ENCODE results near the gene IFT20. TPM values are rescaled to one million over a fixed set of nuclear protein-coding genes. Genes with fewer than 3 reads are reported as not detected.

IFT20 gene
- total RNA-seq, 4 donors from 2014 or later = 22.6 to 40.8 (median 26.7) TPM

DNA sequence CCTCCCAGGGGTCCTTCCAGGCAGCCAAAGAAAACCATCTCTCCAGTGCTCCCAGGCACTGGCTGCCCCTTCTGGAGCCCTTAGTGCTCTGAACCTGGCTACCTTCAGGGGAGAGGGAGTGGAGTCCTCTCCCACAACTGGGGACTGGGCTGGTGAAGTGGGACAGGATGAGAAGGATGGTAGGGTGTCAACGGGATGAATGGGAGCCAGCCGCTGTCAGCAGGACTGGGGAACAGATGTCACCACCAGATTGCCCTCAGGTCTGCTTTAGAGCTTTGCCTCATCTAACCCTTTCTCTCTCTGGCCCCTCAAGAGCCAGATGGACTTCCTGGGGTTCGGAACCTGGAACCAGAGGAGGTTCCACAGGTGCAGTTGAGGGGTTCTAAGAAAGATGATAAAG, 30.2 kb upstream of the IFT20 start:
- intact Hi-C loops (cut with DNase I; ENCODE audit: low total_unique reads) = no loop called here
- WGBS, 2 donors = 80 to 88% methylated on average over 3 of the region's 3 CpGs

DNA sequence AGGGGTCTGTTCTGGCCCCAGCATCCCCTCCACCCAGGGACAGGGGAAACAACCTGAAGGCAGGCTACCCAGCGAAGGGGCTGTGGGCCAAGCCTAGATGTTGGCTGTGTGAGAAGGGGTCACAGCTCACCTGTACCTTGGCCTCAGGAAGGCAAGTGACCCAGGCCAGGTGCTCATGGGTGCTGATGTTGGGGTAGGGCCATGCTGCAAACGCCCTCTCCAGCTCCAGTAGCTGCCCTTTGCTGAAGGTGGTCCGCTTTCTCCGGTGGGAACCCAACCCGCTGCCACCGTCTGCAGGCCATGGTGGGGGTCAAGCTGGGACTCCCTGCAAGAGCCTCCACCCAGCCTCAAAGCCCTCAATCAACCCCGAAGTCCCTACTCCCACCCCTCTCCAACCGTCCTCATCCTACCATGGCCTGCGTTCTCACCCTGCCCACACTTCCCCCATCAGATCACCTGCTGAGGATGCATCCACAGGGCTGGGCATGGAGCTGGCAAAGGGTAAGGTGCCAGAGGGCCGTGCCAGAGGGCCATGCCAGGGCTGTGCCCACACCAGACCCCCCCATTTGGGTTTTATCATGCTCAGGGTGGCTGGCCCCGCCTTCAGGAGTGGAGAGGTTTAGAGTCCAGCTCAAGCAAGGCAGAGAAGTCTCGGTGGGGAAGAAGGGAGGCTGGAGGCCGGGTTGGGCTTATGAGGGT, 29.5 kb upstream of the IFT20 start, which contains the start of gene SEBOX:
SEBOX (minus strand) TSS at position 535 of the 699 bp plus-strand sequence; CDS start at position 487, 48 bp downstream.
- H3K4me3 ChIP-seq (ENCODE audit: low read depth, poor library complexity, severe bottlenecking) = no peak within 1 kb of the TSS
- intact Hi-C loops (cut with DNase I; ENCODE audit: low total_unique reads) = no loop called here
- no peak for TF ChIP-seq POLR2A (IDR thresholded peaks at IDR 0.05)
- TF ChIP-seq, protein P1, sequence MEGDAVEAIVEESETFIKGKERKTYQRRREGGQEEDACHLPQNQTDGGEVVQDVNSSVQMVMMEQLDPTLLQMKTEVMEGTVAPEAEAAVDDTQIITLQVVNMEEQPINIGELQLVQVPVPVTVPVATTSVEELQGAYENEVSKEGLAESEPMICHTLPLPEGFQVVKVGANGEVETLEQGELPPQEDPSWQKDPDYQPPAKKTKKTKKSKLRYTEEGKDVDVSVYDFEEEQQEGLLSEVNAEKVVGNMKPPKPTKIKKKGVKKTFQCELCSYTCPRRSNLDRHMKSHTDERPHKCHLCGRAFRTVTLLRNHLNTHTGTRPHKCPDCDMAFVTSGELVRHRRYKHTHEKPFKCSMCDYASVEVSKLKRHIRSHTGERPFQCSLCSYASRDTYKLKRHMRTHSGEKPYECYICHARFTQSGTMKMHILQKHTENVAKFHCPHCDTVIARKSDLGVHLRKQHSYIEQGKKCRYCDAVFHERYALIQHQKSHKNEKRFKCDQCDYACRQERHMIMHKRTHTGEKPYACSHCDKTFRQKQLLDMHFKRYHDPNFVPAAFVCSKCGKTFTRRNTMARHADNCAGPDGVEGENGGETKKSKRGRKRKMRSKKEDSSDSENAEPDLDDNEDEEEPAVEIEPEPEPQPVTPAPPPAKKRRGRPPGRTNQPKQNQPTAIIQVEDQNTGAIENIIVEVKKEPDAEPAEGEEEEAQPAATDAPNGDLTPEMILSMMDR (IDR thresholded peaks at IDR 0.05) = no peak
- no peak for DNase-seq (ENCODE audit: low spot score in 2 of 2)
- WGBS, 2 donors = 87 to 90% methylated on average over 12 to 13 of the region's 13 CpGs

More for the DNA sequence above, 30.2 kb upstream of the IFT20 start:
- DNase-seq (ENCODE audit: low spot score in 2 of 2) = no peak
- no peak overlapping the region for H3K4me3 ChIP-seq (ENCODE audit: low read depth, poor library complexity, severe bottlenecking)
- TF ChIP-seq, protein P1 (IDR thresholded peaks at IDR 0.05) = no peak
- TF ChIP-seq POLR2A (IDR thresholded peaks at IDR 0.05) = no peak

DNA sequence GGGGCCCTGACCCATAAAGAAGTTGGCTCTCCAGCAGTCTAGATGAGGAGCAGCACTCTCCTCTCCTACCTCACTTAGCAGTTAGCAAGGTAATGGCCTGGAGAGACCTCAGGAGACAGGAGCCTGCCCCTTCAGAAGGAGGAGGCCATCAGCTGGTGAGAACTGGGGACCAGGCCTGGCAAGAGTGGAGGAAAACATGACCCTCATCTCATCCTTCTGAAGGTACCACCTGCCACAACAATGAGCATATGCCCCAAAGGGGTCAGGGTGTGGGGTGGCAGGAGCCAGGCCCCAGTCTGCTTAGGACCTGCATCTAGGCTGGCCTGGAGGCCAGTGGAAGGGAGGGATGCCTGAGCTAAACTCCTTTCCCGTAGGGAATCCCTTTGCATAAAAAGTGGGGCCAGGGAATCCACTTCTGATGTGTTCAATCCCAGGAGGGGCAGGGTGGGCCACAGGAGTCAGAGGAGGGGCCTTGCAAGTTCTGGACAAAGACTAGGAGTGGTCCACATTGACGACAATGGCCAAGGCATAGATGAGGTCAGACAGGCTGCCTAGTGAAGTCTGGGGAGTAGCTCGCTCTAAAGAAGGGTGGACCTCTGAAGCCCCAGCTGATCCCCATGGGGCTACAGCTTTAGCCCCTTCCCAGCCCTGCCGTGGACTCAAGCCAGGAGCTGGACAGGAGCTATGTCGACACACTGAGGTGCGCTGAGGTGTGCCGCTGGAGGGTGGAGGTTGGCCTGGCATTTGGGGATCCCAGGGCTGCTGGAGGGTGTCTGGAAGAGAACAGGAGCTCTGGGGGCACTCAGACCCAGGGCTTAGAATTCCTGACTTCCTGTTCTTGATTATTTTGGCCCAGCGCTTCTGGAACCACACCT, 28.7 kb upstream of the IFT20 start:
- 90 to 94% methylated on average over 8 of the region's 8 CpGs for WGBS, 2 donors
- TF ChIP-seq, protein P1 (IDR thresholded peaks at IDR 0.05) = no peak
- no peak for TF ChIP-seq POLR2A (IDR thresholded peaks at IDR 0.05)
- intact Hi-C loops (cut with DNase I; ENCODE audit: low total_unique reads) = no loop called here
- DNase-seq (ENCODE audit: low spot score in 2 of 2) = no peak
- H3K4me3 ChIP-seq (ENCODE audit: low read depth, poor library complexity, severe bottlenecking) = no peak overlapping the region

DNA sequence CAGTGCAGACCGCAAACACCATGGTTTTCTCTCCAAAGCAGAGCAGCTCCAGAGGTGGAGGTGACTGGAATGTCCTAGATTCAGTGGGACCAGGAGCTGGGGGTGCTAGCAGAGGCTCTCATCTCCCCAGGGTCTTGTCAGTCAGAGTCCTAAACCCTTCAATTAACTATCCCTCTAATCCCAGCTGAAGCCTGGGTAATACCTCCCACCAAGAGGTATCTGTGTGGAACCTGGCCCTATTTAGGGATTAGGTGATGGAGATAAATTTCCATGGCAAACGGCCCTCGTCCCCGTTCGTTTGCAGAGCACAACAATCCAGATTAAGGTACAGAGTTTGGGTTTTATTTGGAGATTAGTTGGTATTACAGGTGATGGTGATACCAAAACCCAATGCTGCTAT, 27.9 kb upstream of the IFT20 start:
- WGBS, 2 donors = 85 to 91% methylated on average over 5 of the region's 5 CpGs
- H3K4me3 ChIP-seq (ENCODE audit: low read depth, poor library complexity, severe bottlenecking) = no peak overlapping the region
- DNase-seq (ENCODE audit: low spot score in 2 of 2) = no peak
- no peak for TF ChIP-seq POLR2A (IDR thresholded peaks at IDR 0.05)
- TF ChIP-seq, protein P1 (IDR thresholded peaks at IDR 0.05) = no peak
- intact Hi-C loops (cut with DNase I; ENCODE audit: low total_unique reads) = no loop called here

DNA sequence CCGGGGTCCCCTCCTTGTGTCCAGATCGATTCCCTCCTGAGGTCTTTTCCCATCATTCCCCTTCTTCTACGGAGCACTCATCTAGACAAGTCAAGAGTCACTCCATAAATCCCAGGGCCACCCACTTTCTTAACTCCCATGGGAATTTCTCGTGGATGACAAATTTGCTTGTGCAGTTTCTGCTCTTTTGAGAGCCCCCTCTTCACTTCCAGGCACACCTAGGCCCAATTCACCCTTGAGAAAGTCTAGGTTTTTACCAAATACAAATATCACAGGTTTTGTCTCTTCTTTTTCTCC, 22.6 kb upstream of the IFT20 start:
- TF ChIP-seq, protein P1 (IDR thresholded peaks at IDR 0.05) = no peak
- TF ChIP-seq POLR2A (IDR thresholded peaks at IDR 0.05) = no peak
- DNase-seq (ENCODE audit: low spot score in 2 of 2) = no peak
- intact Hi-C loops (cut with DNase I; ENCODE audit: low total_unique reads) = no loop called here
- peak overlapping the region; percentile 98 for H3K4me3 ChIP-seq (ENCODE audit: low read depth, poor library complexity, severe bottlenecking)
- WGBS, 2 donors = 2% methylated on average over 4 of the region's 4 CpGs

Measured in lower leg skin (tissue), 4 donors.